KMS-11 (cell line): ENCODE data around the gene RPH3AL.

Experiments used
- H2AFZ ChIP-seq: fragments of 200-600 bp; sonication (generic); 2 replicates; pipeline ENCODE4 v1.6.1; 2016; ENCODE audit warnings: antibody characterized with exemption, mixed run types, low read depth
- H3K27ac ChIP-seq: fragments of 200-600 bp; sonication (generic); 2 replicates; pipeline ENCODE4 v1.6.1; 2016; ENCODE audit warnings: mild to moderate bottlenecking, mixed run types
- H3K27me3 ChIP-seq: fragments of 200-600 bp; sonication (generic); 2 replicates; pipeline ENCODE4 v1.6.1; 2017; ENCODE audit warnings: mild to moderate bottlenecking, low read depth, mixed run types, moderate library complexity; ENCODE audit not compliant: insufficient read depth
- H3K36me3 ChIP-seq: fragments of 200-600 bp; sonication (generic); 2 replicates; pipeline ENCODE4 v1.6.1; 2017; ENCODE audit warnings: mild to moderate bottlenecking, mixed run types; ENCODE audit not compliant: insufficient read depth
- H3K4me1 ChIP-seq: fragments of 200-600 bp; sonication (generic); 2 replicates; pipeline ENCODE4 v1.6.1; 2016; ENCODE audit warnings: mild to moderate bottlenecking, low read depth, mixed run types; ENCODE audit not compliant: poor library complexity, severe bottlenecking
- H3K4me2 ChIP-seq: fragments of 200-600 bp; sonication (generic); 2 replicates; pipeline ENCODE4 v1.7.0; 2016; ENCODE audit warnings: mild to moderate bottlenecking, mixed run types
- H3K4me3 ChIP-seq: fragments of 200-600 bp; sonication (generic); IDR thresholded peaks from 2 replicates; pipeline ENCODE4 v1.6.1; 2017; ENCODE audit warnings: low read depth, low read length, mixed read lengths; ENCODE audit not compliant: insufficient read depth
- H3K79me2 ChIP-seq: fragments of 200-600 bp; sonication (generic); 2 replicates; pipeline ENCODE4 v1.6.1; 2016; ENCODE audit warnings: low read depth, mixed run types; ENCODE audit not compliant: insufficient read depth
- H3K9ac ChIP-seq: fragments of 200-600 bp; sonication (generic); 2 replicates; pipeline ENCODE4 v1.6.1; 2016; ENCODE audit warnings: mild to moderate bottlenecking, mixed run types
- H4K20me1 ChIP-seq: fragments of 200-600 bp; sonication (generic); 2 replicates; pipeline ENCODE4 v1.6.1; 2016; ENCODE audit warnings: mild to moderate bottlenecking, mixed run types; ENCODE audit not compliant: insufficient read depth
- TF ChIP-seq, protein P1 (sequence below): fragments of 200-600 bp; sonication (generic); conservative IDR thresholded peaks from 2 replicates; pipeline ENCODE4 v1.6.1; 2017; ENCODE audit warnings: low read depth, mild to moderate bottlenecking, antibody characterized with exemption, low read length, moderate library complexity, mixed read lengths

The RPH3AL gene

DNA sequence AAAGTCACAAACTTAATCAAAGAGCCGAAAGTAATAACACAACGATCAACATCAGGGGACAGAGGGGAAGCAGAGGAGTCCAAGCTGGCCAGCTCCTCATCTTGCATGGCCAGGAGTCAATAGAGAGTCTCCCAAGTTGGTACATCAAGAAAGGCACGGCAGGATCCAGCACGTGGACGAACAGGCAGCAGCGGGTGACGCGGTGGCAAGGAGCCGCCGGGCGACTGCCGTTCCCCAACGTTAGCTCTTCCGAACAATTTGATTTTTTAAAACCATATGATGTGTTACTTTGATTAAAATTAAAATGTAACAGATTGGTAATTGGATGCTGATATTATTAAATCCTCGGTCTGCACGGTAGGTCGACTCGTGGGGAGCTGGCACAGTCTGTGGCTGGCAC, 89.3 kb downstream of the RPH3AL start:
- TF ChIP-seq, protein P1, sequence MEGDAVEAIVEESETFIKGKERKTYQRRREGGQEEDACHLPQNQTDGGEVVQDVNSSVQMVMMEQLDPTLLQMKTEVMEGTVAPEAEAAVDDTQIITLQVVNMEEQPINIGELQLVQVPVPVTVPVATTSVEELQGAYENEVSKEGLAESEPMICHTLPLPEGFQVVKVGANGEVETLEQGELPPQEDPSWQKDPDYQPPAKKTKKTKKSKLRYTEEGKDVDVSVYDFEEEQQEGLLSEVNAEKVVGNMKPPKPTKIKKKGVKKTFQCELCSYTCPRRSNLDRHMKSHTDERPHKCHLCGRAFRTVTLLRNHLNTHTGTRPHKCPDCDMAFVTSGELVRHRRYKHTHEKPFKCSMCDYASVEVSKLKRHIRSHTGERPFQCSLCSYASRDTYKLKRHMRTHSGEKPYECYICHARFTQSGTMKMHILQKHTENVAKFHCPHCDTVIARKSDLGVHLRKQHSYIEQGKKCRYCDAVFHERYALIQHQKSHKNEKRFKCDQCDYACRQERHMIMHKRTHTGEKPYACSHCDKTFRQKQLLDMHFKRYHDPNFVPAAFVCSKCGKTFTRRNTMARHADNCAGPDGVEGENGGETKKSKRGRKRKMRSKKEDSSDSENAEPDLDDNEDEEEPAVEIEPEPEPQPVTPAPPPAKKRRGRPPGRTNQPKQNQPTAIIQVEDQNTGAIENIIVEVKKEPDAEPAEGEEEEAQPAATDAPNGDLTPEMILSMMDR: no peak
- Histone ChIP-seq H3K9ac (no peak overlapping the region), H3K4me2 (no peak overlapping the region), H3K27ac (no peak overlapping the region), H4K20me1 (no peaks in the 10 kb centered on the region), H3K4me1 (no peaks in the 10 kb centered on the region), H3K79me2 (no peaks in the 10 kb centered on the region), H3K27me3 (no peaks in the 10 kb centered on the region), H2AFZ (no peak overlapping the region), H3K36me3 (no peaks in the 10 kb centered on the region), H3K4me3 (no peak overlapping the region)

DNA sequence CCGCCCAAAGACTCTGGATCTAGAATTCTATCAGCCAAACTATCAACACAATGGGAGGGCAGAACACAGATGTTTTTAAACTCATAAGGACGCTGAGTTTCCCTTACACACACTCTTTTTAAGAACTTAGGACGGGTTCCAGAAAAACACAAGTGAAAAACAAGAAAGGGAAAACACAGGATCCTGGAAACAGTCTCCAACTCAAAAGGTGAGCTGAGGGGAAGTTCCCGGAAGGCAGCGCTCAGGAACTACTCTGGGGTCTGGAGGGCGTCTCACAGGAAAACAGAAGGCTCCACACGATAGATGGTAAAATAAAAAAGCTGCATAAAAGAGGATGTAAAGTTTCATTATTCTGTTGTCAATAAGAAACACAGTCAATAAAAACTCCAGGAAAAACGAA, 91.0 kb downstream of the RPH3AL start:
- Histone ChIP-seq H3K27me3 (no peaks in the 10 kb centered on the region), H3K4me1 (no peaks in the 10 kb centered on the region), H3K79me2 (no peaks in the 10 kb centered on the region), H2AFZ (no peak overlapping the region), H3K4me2 (no peak overlapping the region), H3K9ac (no peak overlapping the region), H3K4me3 (no peak overlapping the region), H3K27ac (no peak overlapping the region), H4K20me1 (no peaks in the 10 kb centered on the region), H3K36me3 (no peaks in the 10 kb centered on the region)
- TF ChIP-seq, protein P1: no peak

DNA sequence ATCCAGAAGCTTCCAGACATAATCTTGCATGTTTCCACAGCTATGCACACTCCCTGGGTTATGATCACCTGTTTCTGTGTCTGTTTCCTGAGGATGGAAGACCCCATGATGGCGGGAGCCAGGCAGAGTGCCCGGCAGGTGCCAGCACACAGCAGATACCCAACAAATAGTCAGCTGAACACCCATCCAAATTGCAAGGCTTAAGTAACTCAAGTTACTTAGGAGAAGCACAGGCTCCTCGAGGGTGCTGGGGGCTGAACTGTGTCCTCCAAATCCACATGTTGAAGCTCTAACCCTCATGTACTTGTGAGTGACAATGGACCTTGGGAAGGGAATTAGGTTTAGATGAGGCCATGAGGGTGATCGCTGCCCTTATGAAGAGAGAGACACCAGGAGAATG, 91.7 kb downstream of the RPH3AL start:
- H3K27me3 ChIP-seq: no peaks in the 10 kb centered on the region

DNA sequence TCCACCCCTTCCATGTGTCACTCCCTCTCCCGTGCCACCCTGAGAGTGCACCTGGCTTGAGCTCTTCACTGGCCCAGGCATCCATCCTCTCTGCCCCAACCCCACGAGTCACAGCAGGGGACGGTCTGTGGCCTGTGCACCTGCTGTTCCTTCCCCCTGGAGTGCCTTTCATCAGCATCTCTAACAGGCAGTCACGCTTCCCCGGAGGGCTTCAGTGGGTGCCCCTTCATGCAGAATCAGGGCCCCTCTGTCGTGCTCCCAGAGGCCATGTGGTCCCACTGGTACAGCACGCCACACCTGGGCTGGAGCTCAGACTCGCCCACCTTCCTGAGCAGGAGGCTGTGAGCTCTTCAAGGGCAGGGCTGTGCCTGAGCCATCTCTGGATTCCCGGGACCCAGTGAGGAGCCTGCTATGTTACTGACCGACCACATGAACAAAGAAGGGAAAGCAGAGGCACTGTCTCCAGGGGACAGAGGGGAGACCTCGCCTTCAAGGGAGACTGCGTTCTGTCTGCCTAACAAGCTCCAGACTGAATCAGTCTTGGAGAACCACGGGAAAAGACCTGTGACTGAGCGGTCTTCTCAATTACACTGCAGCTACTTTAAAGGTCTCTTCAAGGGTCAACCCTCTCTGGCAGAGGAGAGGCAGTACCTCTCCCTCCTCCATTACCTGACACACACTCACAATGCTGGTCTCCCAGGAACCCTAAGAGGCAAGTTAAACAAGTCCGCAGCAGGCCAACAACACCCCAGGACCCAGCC, 92.4 kb downstream of the RPH3AL start:
- TF ChIP-seq, protein P1: no peak
- Histone ChIP-seq H2AFZ (no peak overlapping the region), H3K27me3 (no peaks in the 10 kb centered on the region), H3K4me1 (no peaks in the 10 kb centered on the region), H3K27ac (no peak overlapping the region), H3K9ac (no peak overlapping the region), H3K79me2 (no peaks in the 10 kb centered on the region), H3K4me3 (no peak overlapping the region), H3K36me3 (no peaks in the 10 kb centered on the region), H3K4me2 (no peak overlapping the region), H4K20me1 (no peaks in the 10 kb centered on the region)

More for the DNA sequence above, 91.7 kb downstream of the RPH3AL start:
- TF ChIP-seq, protein P1: no peak
- H3K36me3 ChIP-seq: no peaks in the 10 kb centered on the region
- no peak overlapping the region for H3K4me2 ChIP-seq
- H2AFZ ChIP-seq: no peak overlapping the region
- H3K4me3 ChIP-seq: no peak overlapping the region
- H3K27ac ChIP-seq: no peak overlapping the region
- H3K9ac ChIP-seq: no peak overlapping the region
- H3K79me2 ChIP-seq: no peaks in the 10 kb centered on the region
- H3K4me1 ChIP-seq: no peaks in the 10 kb centered on the region
- H4K20me1 ChIP-seq: no peaks in the 10 kb centered on the region
